Cardiac muscle cell (in vitro differentiated cells and primary cell): ENCODE data around the gene GPR37L1. TPM values are rescaled to one million over a fixed set of nuclear protein-coding genes. Genes with fewer than 3 reads are reported as not detected.

ENCODE experiments used
- DNase-seq, 2 donors: peaks; one replicate each; pipeline versions ENCODE4 v3.0.0 to v3.0.0-alpha.2; 2010 to 2017; ENCODE audit warnings: low read depth in 1 of 2, low spot score in 1 of 2
- H3K27ac ChIP-seq: fragments of 200-600 bp; sonication (generic); 2 replicates; pipeline ENCODE4 v1.5.1; 2016
- H3K27me3 ChIP-seq: fragments of 200-600 bp; sonication (generic); 2 replicates; pipeline ENCODE4 v1.6.0; 2016; ENCODE audit warnings: control low read depth
- H3K36me3 ChIP-seq: fragments of 200-600 bp; sonication (generic); 2 replicates; pipeline ENCODE4 v1.5.1; 2016; ENCODE audit warnings: control low read depth
- H3K4me1 ChIP-seq: fragments of 200-600 bp; sonication (generic); 2 replicates; pipeline ENCODE4 v1.8.1; 2017; ENCODE audit warnings: low read depth, mild to moderate bottlenecking, mixed run types
- H3K4me3 ChIP-seq: fragments of 200-600 bp; sonication (generic); 2 replicates; pipeline ENCODE4 v1.5.1; 2016; ENCODE audit warnings: mild to moderate bottlenecking
- H3K9me3 ChIP-seq: fragments of 200-600 bp; sonication (generic); 2 replicates; pipeline ENCODE4 v1.5.1; 2017; ENCODE audit warnings: low read depth, mild to moderate bottlenecking, control low read depth
- CTCF ChIP-seq: IDR thresholded peaks from 2 replicates; pipeline ENCODE4 v1.5.1; 2012; ENCODE audit warnings: low read depth, mild to moderate bottlenecking, low read length
- polyA plus RNA-seq: library from polyadenylated mRNA; unstranded; fragments of >200 nt; fragmentation: Nextera tagmentation; extraction: Ambion mirVana; gene quantifications from 2 replicates; pipeline ENCODE4 v1.2.1, GENCODE V29; 2016
- total RNA-seq: library from RNA; depleted of rRNA; stranded (reverse); fragments of >200 nt; gene quantifications from 2 replicates; pipeline ENCODE4 v1.2.3, GENCODE V29; 2016

The GPR37L1 gene
- total RNA-seq (not detected in 2 replicates), polyA plus RNA-seq (0.79 TPM in 1 of 2 replicates, not detected in the other)

GRCh38 chr1:202122639-202123335 is at the start of gene GPR37L1:
Gene GPR37L1 (plus strand): TSS chr1:202122917. CDS start chr1:202122964, 47 bp downstream.
- H3K27me3 ChIP-seq, result no peaks in the 10 kb centered on the region
- H3K36me3 ChIP-seq, result no peaks in the 10 kb centered on the region
- no peaks in the 10 kb centered on the region for H3K4me1 ChIP-seq
- peak; percentile 68 to 90 for DNase-seq
- no peaks in the 10 kb centered on the region for H3K9me3 ChIP-seq
- no peak within 1 kb of the TSS for H3K4me3 ChIP-seq
- peak; percentile 64 for TF ChIP-seq CTCF
- no peak within 1 kb of the TSS for H3K27ac ChIP-seq

GRCh38 chr1:202073206-202073605 is 49.5 kb upstream of the GPR37L1 start:
- no peak for DNase-seq
- TF ChIP-seq CTCF, result no peak
- H3K27ac ChIP-seq, result no peak overlapping the region
- H3K27me3 ChIP-seq, result no peaks in the 10 kb centered on the region
- H3K4me3 ChIP-seq, result no peak overlapping the region
- H3K9me3 ChIP-seq, result no peaks in the 10 kb centered on the region
- no peaks in the 10 kb centered on the region for H3K36me3 ChIP-seq
- peaks cover 25% of the 10 kb centered on the region for H3K4me1 ChIP-seq

- Histone ChIP-seq H3K36me3 (no peaks in the 10 kb centered on the region), H3K27ac (peak overlapping the region; percentile 92), H3K4me1 (peaks cover 25% of the 10 kb centered on the region), H3K27me3 (no peaks in the 10 kb centered on the region), H3K9me3 (no peaks in the 10 kb centered on the region), H3K4me3 (no peak overlapping the region)
- TF ChIP-seq CTCF, result no peak
- peak in 1 of 2 donors; percentile 45 for DNase-seq
Observed at GRCh38 chr1:202074985-202075384, 47.7 kb upstream of the GPR37L1 start.

- Histone ChIP-seq H3K9me3 (no peaks in the 10 kb centered on the region), H3K4me1 (peaks cover 25% of the 10 kb centered on the region), H3K4me3 (no peak overlapping the region), H3K27ac (peak overlapping the region; percentile 92), H3K36me3 (no peaks in the 10 kb centered on the region), H3K27me3 (no peaks in the 10 kb centered on the region)
- no peak for DNase-seq
- no peak for TF ChIP-seq CTCF
Observed at GRCh38 chr1:202075389-202075788, 47.3 kb upstream of the GPR37L1 start.

GRCh38 chr1:202076050-202076511 is 46.6 kb upstream of the GPR37L1 start:
- Histone ChIP-seq H3K27ac (peak overlapping the region; percentile 92), H3K9me3 (no peaks in the 10 kb centered on the region), H3K36me3 (no peaks in the 10 kb centered on the region), H3K27me3 (no peaks in the 10 kb centered on the region), H3K4me3 (no peak overlapping the region), H3K4me1 (peaks cover 30% of the 10 kb centered on the region)
- no peak for TF ChIP-seq CTCF
- peak; percentile 6 to 60 for DNase-seq
